CD4-positive, alpha-beta T cell treated with Interleukin-6 at 100 ng/mL for 8 hours (primary cell): ENCODE measurements around the gene PDZD7.
A peak's percentile ranks its signal among the peaks of the same experiment; 100 is the strongest.

ENCODE experiments used
- DNase-seq: peaks from one replicate; pipeline ENCODE4 v3.0.0-alpha.2; 2020; ENCODE audit warnings: mixed read lengths, low spot score

Gene PDZD7

DNA sequence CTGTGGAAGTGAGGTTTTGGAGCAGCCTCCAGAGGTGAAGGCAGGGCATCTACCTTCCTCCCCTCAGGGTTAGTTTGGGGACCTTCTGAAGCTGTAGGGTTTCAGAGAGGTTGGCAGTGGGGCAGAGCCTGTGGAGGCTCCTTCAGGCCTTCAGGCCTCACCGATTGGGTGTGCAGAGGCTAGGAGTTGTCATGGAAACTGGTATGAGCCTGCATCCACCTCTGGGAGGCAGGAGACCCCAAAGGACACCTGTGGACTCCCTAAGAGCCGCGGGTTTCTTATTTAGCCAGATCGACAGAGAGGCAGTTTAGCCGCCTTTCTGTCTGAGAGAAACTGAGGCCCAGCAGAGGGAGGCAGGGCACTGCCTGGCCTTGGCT lies 29.3 kb downstream of the PDZD7 start:
- no peak for DNase-seq

DNA sequence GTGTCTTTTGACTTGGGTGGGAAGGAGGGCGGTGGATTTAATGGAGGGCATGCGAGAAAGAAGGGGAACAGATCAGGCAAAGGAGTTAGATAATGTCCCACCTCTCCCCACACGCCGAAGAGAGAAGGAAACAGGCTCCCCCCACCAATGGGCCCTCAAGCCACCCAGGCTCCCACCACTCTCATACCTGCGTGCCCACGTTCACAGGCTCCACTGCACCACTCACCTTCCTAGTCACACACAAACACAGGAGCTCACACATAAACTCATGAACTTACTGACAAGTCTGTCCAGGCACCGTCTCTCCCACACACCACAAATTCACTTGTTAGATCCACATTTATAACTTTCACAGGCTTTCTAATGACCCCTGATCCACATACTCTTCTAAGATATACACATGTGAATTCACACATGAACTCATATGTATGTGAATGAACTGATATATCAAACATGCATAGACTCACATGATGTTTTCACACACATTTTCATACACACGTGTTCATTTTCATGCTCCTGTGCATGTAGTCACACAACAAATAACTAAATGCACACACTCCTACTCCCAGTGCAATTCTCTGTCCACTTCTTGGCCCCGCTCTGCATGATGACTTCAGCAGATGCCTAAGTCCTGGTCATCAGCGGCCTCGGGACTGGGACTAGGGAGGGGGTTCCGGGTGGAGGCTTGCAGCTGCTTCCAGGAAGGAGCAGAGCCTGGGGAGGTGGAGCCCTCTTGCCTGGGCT lies 29.8 kb downstream of the PDZD7 start:
- no peak for DNase-seq

DNA sequence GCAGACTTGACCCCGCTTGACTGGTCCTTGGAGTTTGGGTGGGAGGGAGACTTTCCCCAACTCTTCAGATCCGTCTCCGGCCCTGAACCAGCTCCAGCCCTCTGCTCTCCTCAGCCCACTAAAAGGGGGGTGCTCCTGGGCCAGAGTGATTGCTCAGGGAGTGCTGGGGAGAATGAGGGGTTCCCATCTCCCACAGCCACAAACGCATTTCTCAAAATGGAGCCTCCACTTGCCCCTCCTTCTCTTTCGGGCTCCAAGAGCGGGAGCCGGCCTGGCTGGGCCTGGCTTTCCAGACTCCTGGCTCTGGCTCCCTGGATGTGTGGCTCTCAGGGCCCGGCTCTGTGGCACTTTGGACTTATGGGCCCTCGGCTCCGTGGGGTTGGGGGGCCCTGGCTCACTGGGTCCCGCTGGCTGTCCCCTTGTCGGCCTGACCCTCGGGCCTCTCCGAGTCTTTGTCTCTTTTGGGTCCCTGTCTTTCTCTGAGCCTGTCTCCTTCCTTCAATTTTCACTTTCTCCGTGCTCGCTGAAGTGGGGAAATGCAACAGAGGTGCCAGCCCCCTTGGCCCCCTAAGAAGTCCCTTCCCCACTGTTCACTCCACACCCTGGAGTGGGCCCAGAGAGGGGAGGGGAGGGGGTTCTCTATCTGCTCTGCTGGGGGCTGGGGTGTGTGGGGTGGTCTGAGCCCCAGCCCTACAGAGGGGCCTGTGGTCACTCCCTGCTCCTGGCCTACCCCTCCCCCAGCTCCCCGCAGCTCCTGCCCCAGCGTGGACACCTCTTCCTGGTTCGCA lies 30.6 kb downstream of the PDZD7 start:
- no peak for DNase-seq

DNA sequence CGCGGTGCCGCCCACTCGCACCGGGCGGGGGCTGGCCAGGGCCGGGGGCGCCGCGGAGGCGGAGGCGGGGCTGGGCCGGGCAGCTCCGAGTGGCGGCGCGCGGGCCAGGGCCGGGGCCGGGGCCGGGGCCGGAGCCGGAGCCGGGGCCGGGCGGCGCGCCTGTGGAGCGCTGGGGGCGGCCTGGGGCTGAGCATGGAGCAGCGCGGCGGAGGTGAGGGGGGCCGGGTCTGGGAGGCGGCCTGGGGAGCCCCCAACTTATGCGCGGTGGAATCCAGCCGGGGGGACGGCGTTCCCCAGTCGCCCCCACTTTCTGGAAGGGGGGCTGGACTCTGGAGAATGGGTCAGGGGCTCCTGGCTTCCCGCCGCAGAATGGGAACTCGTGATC lies 31.2 kb downstream of the PDZD7 start, which contains the start of gene LZTS2:
TSS of gene LZTS2 (plus strand) at position 67 of the 385 bp plus-strand sequence. CDS start 2,731 bp downstream, outside the sequence.
- no peak for DNase-seq

DNA sequence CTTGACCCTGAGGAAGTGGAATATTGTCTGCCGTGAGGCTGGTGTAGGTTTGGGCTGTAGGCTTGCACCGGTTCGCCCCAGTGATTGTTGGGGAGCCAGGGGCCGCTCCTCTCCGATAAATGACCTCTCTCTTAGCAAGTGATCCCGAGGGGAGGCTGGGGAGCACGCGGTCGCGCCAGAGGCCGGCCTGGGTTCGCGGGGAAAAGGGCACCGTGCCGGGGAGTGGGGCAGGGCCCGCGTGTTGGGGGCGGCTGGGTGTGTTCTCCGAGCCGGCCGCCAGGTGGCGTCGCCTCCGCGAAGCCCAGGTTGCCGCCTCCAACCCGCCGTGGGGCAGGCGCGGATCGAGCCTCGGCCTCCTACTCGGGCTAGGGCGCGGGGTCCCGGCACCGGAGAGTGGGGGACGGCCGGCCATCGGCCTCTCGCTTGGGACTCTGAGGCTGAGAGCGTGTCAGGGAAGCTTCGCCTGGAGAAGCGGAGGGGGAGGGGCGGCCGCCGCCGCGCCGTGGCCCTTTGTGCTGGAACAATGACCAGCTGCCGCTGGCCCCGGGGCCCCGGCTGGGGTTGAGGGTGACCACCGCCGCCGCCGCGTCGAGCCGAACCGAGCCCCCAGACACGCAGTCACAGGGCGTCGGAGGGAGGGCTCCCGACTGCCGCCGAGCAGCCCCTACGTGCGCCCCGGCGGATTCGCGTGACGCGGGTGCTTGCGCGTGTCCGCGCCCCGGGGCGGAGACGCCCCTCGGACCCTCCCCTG lies 31.8 kb downstream of the PDZD7 start:
- DNase-seq = peak; percentile 69

DNA sequence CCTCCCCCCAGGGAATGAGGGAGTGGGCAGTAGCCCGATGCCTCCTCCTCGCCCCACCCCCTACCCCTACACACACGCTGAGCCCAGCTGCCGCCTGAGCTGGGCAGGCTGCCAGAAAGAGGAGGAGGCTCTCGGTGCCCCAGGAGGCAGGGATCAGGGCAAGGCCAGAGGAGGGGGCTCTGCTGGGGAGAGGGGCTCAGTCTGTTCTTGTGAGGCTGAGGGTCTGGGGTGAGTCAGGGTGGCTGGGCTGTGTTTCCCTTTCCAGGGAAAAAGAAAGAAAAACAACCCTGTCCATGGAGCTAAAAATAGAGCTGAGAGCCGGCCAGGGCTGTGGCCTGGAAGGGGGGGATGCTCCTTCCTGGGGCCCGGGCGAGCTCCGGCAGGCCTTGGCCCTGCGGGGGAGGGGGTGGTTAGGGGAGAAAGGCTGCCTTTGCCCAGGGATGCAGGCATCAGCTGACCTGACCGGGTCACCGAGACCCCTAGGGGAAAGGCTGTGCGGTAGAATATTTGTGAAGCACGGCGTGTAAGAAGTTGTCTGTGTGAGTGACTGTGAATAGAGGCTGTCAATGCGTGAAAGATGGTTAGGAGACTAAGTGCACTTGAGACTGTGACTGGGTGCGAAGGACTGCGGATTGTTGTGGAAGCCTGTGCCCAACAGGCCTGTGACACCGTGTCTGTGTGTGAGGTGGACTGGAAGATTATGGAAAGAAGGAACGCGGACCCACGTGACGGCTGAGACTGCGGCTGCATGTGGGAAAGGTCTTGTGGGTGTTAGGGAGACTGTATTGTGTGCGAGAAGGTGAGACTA lies 32.5 kb downstream of the PDZD7 start:
- peak; percentile 65 for DNase-seq

DNA sequence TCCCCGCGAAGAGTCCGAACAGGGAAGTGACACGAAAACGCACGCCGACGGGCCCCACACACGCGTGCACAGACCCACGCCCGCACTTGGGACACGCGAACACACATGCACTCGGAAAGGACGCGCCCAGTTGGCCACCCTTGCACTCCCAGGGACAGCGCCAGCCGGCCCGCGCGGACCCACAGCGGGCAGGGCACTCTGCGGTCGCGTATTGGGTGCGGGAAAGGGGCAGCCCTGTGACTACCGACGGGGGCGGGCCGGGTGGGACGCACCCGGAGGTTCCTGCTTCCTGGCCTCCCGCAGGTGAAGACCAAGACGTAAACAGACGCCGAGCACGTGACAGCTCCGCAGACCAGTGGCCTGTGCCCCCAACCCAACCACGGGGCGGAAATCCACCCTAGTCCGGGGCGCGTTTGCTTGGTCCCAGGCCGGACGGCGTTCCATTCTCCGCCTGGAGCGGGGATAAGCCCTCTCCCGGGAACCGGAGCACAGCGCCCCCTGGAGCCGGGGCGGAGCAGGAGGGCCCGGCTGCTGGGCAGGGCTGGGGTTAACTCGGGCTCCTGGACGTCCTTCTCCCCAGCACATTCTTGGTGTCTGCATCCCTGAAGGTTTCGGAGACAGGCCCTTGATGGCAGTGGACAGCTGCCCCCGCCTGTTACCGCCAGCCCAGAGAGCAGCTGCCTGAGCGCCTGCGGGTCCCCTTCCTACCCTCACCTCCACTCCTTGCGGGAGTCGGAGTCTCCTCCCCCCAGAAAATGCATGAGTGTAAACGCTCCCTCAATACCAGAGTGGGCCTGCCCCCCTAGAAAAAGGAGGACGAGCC lies 33.4 kb downstream of the PDZD7 start:
- peak; percentile 61 for DNase-seq

DNA sequence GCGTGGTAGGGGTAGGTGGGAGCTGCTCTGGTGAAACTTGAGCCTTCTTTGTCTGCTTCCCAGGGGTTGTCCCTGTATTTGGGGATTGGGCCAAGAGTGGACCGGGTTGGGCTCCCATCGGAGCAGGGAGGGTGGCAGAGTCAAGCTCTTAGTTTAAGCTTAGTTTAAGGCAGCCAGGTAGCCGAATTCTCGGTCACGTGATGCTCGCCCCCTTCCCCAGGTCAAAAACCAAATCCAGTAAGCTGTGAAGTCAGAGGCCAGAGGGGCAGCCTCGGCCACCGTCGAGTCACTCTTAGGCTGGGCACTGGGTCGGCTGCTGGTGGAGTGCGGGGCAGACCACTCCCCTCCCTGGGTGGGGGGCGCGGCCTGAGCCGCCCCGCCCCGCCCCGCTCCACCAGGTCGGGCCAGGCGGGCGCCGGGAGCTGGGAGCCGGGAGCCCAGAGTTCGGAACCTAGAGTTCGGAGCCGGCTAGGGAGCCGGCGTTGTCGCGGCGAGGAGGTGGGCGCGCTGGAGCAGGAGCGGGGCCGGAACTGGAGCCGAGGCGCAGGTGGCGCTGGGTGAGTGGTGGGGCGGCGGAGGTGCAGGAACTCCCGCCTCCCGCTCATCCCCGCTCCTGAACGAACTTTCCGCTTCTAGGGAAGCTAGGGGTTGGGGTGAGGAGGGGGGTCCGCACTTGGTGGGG lies 34.1 kb downstream of the PDZD7 start:
- peak; percentile 18 for DNase-seq

DNA sequence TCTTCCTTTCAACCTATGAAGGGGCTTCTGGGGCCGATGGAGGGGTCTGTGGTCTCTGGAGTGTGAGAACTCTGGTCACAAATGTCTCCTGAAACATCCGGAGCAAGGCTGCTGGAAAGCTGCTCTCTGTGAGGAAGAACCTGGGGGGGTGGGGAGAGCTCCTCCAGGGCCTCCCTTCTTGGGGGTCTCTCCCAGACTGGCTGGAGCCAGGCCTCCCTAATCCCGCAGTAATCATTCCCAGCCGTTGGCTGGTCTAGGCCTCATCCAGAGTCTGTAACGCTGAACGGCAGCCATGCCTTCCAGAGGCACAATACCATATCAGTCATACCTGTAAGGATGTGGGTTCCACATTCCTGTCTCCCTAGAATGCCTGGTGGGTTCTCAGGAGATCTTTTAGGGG lies 35.7 kb downstream of the PDZD7 start:
- DNase-seq = no peak

DNA sequence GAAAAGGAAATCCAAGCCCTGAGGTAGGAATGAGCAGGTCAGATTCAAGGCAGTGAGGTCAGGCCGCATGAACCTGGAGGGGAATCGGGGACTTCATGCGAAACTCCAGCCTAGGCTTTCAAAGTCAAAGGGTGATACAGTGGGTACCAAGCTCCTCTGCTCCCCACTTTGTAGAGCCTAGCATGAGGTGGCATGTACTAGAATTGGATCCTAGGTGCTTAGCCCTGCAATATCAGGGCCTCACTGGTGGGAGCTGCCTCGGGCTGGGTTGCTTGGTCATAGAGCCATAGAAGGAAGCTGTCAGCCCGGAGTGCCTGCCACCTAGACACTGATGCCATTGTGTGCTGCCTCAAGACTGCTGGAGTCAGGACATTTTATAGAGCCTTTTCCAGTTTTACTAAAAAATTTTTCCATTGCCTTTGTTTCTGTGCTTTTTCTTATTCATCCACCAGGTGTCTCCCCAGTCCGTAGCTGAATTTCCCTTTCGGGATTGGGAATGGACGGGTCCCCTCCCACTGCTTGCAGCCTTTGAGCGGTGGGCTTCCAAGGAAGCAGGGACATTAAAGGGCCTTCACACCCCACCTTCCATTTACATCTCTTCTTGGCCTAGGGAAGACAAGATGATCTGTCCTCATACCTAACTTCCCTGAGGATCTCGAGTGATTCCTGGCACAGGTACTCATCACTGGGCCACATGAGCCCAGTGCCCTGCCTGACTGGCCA lies 36.8 kb downstream of the PDZD7 start:
- no peak for DNase-seq

DNA sequence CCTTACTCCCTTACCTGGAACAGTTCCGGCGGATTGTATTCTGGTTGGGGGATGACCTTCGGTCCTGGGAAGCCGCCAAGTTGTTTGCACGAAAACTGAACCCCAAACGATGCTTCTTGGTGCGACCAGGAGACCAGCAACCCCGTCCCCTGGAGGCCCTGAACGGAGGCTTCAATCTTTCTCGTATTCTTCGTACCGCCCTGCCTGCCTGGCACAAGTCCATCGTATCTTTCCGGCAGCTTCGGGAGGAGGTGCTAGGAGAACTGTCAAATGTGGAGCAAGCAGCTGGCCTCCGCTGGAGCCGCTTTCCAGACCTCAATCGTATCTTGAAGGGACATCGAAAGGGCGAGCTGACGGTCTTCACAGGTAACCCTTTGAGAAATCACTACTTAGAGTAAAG lies 41.8 kb downstream of the PDZD7 start:
- no peak for DNase-seq

DNA sequence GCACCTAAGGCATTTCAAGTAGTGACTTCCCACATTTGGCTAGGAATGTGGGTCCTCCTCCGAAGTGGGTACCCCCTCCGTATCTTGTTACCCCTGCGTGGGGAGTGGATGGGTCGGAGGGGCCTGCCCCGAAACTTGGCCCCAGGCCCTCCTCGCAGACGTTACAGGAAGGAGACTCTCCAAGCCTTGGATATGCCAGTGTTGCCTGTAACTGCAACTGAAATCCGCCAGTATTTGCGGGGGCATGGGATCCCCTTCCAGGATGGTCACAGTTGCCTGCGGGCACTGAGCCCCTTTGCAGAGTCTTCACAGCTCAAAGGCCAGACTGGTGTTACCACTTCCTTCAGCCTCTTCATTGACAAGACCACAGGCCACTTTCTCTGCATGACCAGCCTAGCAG lies 42.8 kb downstream of the PDZD7 start:
- no peak for DNase-seq

DNA sequence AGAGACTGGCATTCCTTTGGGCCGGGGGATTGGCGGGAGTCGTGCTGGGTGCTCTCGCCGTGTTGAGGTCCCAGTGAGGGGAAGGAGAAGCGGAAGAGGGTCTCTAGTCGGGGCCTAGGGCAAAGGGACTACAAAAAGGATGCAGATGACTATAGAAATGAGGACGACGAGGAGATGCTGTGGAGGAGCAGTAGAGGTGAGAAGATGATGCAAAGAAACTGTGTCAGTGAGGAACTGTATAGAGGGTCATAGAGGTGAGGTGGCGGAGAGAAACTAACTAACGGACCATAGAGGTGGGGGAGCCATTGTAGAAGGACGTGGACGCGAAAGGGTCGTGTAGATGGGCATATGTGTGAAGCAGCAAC lies 43.3 kb downstream of the PDZD7 start:
- DNase-seq = no peak

DNA sequence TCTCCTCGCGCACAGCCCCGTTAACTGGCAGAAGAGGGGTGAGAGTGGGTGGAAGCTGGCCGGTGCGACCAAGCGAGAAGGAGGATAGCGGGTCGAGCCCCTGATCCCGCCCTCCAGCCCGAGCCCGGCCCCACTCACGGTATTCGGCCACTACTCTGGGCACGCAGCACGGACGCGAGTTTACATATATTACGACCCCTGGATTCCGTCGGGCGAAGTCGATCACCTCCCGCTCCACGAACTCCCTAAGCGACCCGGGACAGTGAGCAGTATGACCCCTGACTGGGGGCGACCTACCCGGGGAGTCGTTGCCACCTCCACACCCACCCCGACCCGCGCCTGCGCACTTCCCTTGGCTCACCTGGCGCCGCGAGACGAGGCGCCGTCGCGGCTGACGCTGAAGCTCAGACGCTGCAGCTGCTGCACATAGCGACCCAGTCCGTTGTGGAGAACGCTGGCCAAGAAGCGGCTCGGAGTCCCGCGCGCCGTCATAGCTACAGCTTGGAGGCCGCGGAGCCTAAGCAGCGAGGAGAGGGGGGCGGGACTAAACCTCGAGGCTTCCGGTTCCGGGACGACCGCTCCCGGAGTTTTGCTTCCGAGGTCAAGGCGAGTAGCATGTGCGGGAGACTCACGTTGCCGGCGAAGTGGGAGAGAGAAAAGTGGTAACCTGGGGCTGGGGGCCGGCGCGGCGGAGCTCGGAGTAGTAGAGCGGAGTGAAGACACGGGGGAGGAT lies 43.8 kb downstream of the PDZD7 start, which contains the start of the genes MRPL43 and TWNK:
TSS of gene MRPL43 (minus strand) at position 546 of the 733 bp plus-strand sequence. CDS start at position 492, 54 bp downstream.
TSS of gene TWNK (plus strand) at position 592 of the 733 bp plus-strand sequence. CDS start 668 bp downstream, outside the sequence.
- peak; percentile 82 for DNase-seq

DNA sequence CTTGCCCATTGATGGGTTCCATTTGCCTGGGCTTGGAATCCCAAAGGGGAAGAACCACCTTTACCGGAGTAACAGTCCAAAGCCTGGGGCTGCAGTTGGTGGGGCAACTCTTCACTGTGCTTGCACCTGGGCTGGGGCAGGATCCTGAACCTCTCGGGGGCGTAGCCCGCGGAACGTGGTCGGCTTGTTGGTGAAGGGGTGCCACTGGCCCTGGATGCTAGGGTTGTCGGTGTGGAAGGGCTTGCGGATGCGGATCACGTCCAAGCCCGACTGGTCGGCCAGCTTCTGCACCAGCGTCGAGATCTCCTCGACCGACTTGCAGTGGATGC lies 44.3 kb downstream of the PDZD7 start:
- no peak for DNase-seq

DNA sequence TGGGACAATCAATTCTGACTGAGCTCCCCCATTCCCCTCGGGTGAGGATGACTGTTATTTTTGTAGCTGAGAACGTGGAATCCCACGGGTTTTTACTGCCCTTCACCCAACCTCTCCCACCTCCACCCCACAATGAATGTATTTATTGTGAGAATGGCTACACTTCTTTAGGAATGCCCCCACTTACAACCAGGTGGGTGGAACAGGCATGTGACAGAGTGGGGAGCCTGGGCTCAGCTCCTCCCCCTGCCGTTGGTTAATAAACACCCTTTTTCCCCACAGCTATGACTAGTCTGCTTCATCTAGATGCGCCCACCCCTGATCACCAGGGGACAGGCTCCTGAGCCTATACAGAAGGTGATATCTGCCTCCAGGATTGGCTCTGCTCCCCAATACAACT lies 45.6 kb downstream of the PDZD7 start:
- DNase-seq = no peak

DNA sequence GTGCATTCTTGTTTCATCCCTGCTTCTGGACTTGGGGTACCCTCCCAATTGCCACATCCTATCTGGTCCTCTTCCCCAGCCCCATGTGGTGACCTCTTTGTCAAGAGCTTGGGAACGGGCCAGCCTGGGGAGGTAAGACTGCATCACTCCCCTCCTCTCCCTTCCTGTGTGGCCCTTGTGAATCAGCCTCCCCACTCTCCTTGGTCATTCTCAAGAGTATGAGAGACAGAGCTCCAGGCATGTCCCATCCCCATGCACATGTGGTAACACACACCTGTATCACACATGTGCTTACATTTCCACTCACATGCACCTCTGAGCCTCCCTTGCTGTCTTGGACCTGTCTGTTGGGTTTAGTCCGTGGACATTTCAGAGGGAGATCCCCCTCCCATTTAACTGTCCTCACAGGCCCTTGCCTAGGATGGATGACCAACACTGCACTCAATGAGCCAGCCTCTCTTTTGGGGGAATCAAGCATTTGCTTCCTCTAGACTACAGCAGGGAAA lies 46.2 kb downstream of the PDZD7 start:
- no peak for DNase-seq

DNA sequence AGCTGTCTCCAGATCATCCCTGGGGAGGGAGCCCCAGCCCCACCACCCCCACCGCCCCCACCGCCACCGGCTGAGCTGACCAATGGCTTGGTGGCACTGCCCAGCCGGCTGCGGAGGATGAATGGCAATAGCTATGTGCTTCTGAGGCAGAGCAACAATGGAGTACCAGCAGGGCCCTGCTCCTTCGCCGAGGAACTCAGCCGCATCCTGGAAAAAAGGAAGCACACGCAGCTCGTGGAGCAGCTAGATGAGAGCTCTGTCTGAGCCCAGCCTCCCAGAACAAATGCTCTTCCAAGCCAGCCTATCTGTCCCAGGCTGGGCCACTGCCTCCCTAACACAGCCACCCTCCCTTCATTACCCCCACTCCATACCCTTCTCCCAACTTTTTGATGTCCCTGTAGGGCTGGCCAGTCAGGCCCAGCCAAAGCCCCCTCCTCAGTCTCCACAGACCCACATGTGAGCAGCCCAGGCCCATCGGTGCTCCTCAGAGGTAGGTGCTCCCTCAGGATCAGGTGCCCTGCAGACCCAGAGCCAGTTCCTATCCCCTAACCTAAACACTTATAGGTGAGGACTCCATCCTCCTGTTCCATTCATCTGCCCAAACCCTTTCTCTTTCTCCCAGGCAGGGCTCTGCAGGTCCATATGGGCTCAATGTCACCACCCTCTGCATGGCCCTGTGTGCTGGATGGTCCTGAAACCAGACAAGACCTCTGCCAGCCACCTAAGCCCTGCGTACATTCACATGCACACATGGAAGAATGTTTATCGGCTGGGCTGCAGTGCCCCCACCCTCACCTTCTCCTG lies 46.9 kb downstream of the PDZD7 start:
- no peak for DNase-seq
